Raji (cell line): Measurements from ENCODE around the gene RAP1GAP2.

ENCODE experiments used
- POLR2A ChIP-seq: IDR thresholded peaks from 2 replicates; pipeline ENCODE4 v1.6.1; 2011; ENCODE audit warnings: low read depth, low read length, control low read depth; ENCODE audit not compliant: insufficient read depth

The RAP1GAP2 gene

GRCh38 chr17:2961446-2961845 lies 165.2 kb downstream of the RAP1GAP2 start:
- no peak for TF ChIP-seq POLR2A

GRCh38 chr17:2962236-2962635 lies 166.0 kb downstream of the RAP1GAP2 start:
- TF ChIP-seq POLR2A: no peak

GRCh38 chr17:2962729-2963128 lies 166.5 kb downstream of the RAP1GAP2 start:
- TF ChIP-seq POLR2A: no peak

GRCh38 chr17:2963332-2964027 lies 167.2 kb downstream of the RAP1GAP2 start:
- no peak for TF ChIP-seq POLR2A

GRCh38 chr17:2964028-2964356 lies 167.8 kb downstream of the RAP1GAP2 start:
- no peak for TF ChIP-seq POLR2A

- no peak for TF ChIP-seq POLR2A
Observed at GRCh38 chr17:2964370-2964769, 168.1 kb downstream of the RAP1GAP2 start.

GRCh38 chr17:2964831-2965230 lies 168.6 kb downstream of the RAP1GAP2 start:
- TF ChIP-seq POLR2A: no peak

- TF ChIP-seq POLR2A: no peak
Observed at GRCh38 chr17:2965621-2966595, 169.7 kb downstream of the RAP1GAP2 start.

GRCh38 chr17:2967515-2967914 lies 171.3 kb downstream of the RAP1GAP2 start:
- TF ChIP-seq POLR2A: no peak

- no peak for TF ChIP-seq POLR2A
Observed at GRCh38 chr17:2971851-2972250, 175.6 kb downstream of the RAP1GAP2 start.

- TF ChIP-seq POLR2A: no peak
Observed at GRCh38 chr17:2972749-2973148, 176.5 kb downstream of the RAP1GAP2 start.

GRCh38 chr17:2974347-2974746 lies 178.1 kb downstream of the RAP1GAP2 start:
- no peak for TF ChIP-seq POLR2A

- TF ChIP-seq POLR2A: no peak
Observed at GRCh38 chr17:2975469-2975958, 179.3 kb downstream of the RAP1GAP2 start.

- no peak for TF ChIP-seq POLR2A
Observed at GRCh38 chr17:2977157-2977556, 180.9 kb downstream of the RAP1GAP2 start.

GRCh38 chr17:2978116-2978515 lies 181.9 kb downstream of the RAP1GAP2 start:
- TF ChIP-seq POLR2A: no peak

- TF ChIP-seq POLR2A: no peak
Observed at GRCh38 chr17:2978991-2979390, 182.8 kb downstream of the RAP1GAP2 start.

- no peak for TF ChIP-seq POLR2A
Observed at GRCh38 chr17:2980211-2980903, 184.1 kb downstream of the RAP1GAP2 start.
